KMS-11 (cell line): ENCODE results near the gene FBXO28.

ENCODE experiments used
- H2AFZ ChIP-seq: fragments of 200-600 bp; sonication (generic); 2 replicates; pipeline ENCODE4 v1.6.1; 2016; ENCODE audit warnings: antibody characterized with exemption, mixed run types, low read depth
- H3K27ac ChIP-seq: fragments of 200-600 bp; sonication (generic); 2 replicates; pipeline ENCODE4 v1.6.1; 2016; ENCODE audit warnings: mild to moderate bottlenecking, mixed run types
- H3K27me3 ChIP-seq: fragments of 200-600 bp; sonication (generic); 2 replicates; pipeline ENCODE4 v1.6.1; 2017; ENCODE audit warnings: mild to moderate bottlenecking, low read depth, mixed run types, moderate library complexity; ENCODE audit not compliant: insufficient read depth
- H3K36me3 ChIP-seq: fragments of 200-600 bp; sonication (generic); 2 replicates; pipeline ENCODE4 v1.6.1; 2017; ENCODE audit warnings: mild to moderate bottlenecking, mixed run types; ENCODE audit not compliant: insufficient read depth
- H3K4me1 ChIP-seq: fragments of 200-600 bp; sonication (generic); 2 replicates; pipeline ENCODE4 v1.6.1; 2016; ENCODE audit warnings: mild to moderate bottlenecking, low read depth, mixed run types; ENCODE audit not compliant: poor library complexity, severe bottlenecking
- H3K4me2 ChIP-seq: fragments of 200-600 bp; sonication (generic); 2 replicates; pipeline ENCODE4 v1.7.0; 2016; ENCODE audit warnings: mild to moderate bottlenecking, mixed run types
- H3K4me3 ChIP-seq: fragments of 200-600 bp; sonication (generic); IDR thresholded peaks from 2 replicates; pipeline ENCODE4 v1.6.1; 2017; ENCODE audit warnings: low read depth, low read length, mixed read lengths; ENCODE audit not compliant: insufficient read depth
- H3K79me2 ChIP-seq: fragments of 200-600 bp; sonication (generic); 2 replicates; pipeline ENCODE4 v1.6.1; 2016; ENCODE audit warnings: low read depth, mixed run types; ENCODE audit not compliant: insufficient read depth
- H3K9ac ChIP-seq: fragments of 200-600 bp; sonication (generic); 2 replicates; pipeline ENCODE4 v1.6.1; 2016; ENCODE audit warnings: mild to moderate bottlenecking, mixed run types
- H4K20me1 ChIP-seq: fragments of 200-600 bp; sonication (generic); 2 replicates; pipeline ENCODE4 v1.6.1; 2016; ENCODE audit warnings: mild to moderate bottlenecking, mixed run types; ENCODE audit not compliant: insufficient read depth
- CTCF ChIP-seq: fragments of 200-600 bp; sonication (generic); conservative IDR thresholded peaks from 2 replicates; pipeline ENCODE4 v1.6.1; 2017; ENCODE audit warnings: low read depth, mild to moderate bottlenecking, antibody characterized with exemption, low read length, moderate library complexity, mixed read lengths

Gene FBXO28

GRCh38 chr1:224127925-224128819 is 14.3 kb downstream of the FBXO28 start:
- H3K4me3 ChIP-seq = no peak overlapping the region
- no peak overlapping the region for H2AFZ ChIP-seq
- peaks cover 19% of the 10 kb centered on the region; the same call in 1 of the 2 replicates for H3K36me3 ChIP-seq

GRCh38 chr1:224131253-224131652 is 17.3 kb downstream of the FBXO28 start:
- no peak for TF ChIP-seq CTCF
- H3K79me2 ChIP-seq = peaks cover 18% of the 10 kb centered on the region; the same call in 1 of the 2 replicates
- H3K36me3 ChIP-seq = peaks cover 19% of the 10 kb centered on the region; the same call in 1 of the 2 replicates
- H3K4me3 ChIP-seq = no peak overlapping the region
- no peaks in the 10 kb centered on the region for H4K20me1 ChIP-seq
- H3K9ac ChIP-seq = no peak overlapping the region
- H3K4me1 ChIP-seq = no peaks in the 10 kb centered on the region
- H3K4me2 ChIP-seq = no peak overlapping the region
- H2AFZ ChIP-seq = no peak overlapping the region
- H3K27me3 ChIP-seq = no peaks in the 10 kb centered on the region
- no peak overlapping the region for H3K27ac ChIP-seq

More at GRCh38 chr1:224127925-224128819, 14.3 kb downstream of the FBXO28 start:
- no peak overlapping the region for H3K9ac ChIP-seq
- TF ChIP-seq CTCF = no peak
- no peak overlapping the region for H3K4me2 ChIP-seq
- no peak overlapping the region for H3K27ac ChIP-seq
- no peaks in the 10 kb centered on the region for H3K4me1 ChIP-seq
- peaks cover 38% of the 10 kb centered on the region; the same call in 1 of the 2 replicates for H3K79me2 ChIP-seq
- no peaks in the 10 kb centered on the region for H4K20me1 ChIP-seq
- H3K27me3 ChIP-seq = no peaks in the 10 kb centered on the region

- H3K36me3 ChIP-seq = peaks cover 19% of the 10 kb centered on the region; the same call in 1 of the 2 replicates
- no peak overlapping the region for H3K4me2 ChIP-seq
- H4K20me1 ChIP-seq = no peaks in the 10 kb centered on the region
- H3K79me2 ChIP-seq = peaks cover 6% of the 10 kb centered on the region; the same call in 1 of the 2 replicates
- no peak overlapping the region for H3K4me3 ChIP-seq
- no peak overlapping the region for H3K9ac ChIP-seq
- no peak for TF ChIP-seq CTCF
- H3K27me3 ChIP-seq = no peaks in the 10 kb centered on the region
- H2AFZ ChIP-seq = no peak overlapping the region
- H3K27ac ChIP-seq = no peak overlapping the region
- no peaks in the 10 kb centered on the region for H3K4me1 ChIP-seq
Measured at GRCh38 chr1:224132901-224133300, 19.0 kb downstream of the FBXO28 start.

GRCh38 chr1:224133741-224134299 is 19.9 kb downstream of the FBXO28 start:
- Histone ChIP-seq H3K4me2 (no peak overlapping the region), H3K27me3 (no peaks in the 10 kb centered on the region), H2AFZ (no peak overlapping the region), H3K79me2 (no peaks in the 10 kb centered on the region; the same call in 1 of the 2 replicates), H3K27ac (no peak overlapping the region), H3K36me3 (peaks cover 19% of the 10 kb centered on the region; the same call in 1 of the 2 replicates), H3K4me1 (no peaks in the 10 kb centered on the region), H4K20me1 (no peaks in the 10 kb centered on the region), H3K9ac (no peak overlapping the region), H3K4me3 (no peak overlapping the region)
- no peak for TF ChIP-seq CTCF
